Measurements from ENCODE around the gene TMEM151B. TPM values are rescaled to one million over a fixed set of nuclear protein-coding genes. Genes with fewer than 3 reads are reported as not detected.
A peak's percentile ranks its signal among the peaks of the same experiment; 100 is the strongest.

Gene TMEM151B
- polyA plus RNA-seq, 1 of the 3 experiments (the other 2 are of a cell fraction), result 0.05 TPM

DNA sequence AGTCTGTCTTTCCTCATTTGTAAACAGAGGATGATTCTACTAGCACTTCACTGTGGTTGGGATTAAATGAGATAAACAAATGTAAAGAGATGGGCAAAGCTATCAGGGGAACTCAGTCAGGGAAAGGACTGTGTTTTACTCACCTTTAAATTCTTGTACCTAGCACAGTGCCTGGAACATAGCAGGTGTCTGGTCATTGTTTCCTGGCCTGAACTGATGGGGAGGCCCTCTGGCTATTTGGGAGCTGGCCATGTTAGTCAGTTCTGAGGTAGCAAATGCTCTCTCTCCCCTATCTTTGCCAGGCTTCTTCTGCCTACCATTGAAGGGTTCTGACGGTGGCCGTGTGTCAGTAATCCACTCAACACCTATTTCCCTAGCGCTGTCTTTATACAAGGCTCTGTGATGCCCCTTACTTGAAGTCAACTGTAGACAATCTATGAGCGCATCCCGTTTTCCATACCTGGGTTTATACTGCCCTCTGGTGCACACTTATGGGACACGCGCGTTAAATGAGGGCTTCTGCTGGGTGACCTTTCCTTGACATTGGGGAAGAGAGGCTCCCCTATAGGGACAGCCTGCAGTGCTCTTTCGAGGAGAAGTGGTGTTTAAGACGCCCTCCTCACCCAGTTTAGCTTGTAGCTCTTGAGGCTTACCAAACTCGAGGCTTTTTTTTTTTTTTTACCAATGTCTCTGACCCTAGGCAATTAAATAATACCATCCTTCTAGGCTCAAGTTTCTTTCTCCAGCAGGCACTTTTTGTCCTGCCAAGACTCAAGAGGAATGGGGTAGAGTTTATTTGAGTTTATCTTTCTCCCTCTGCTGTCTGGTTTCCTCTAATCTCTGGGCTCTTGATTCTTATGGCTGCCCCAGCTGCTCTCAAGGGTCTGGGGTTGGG, 68.2 kb downstream of the TMEM151B start:
- no peaks in the 10 kb centered on the region for H3K79me2 ChIP-seq (ENCODE audit: insufficient read depth)
- H3K4me1 ChIP-seq (ENCODE audit: control insufficient read depth in 1 of 2, insufficient read depth in 2 of 2, low read depth in 1 of 2, low read length in 1 of 2), result peaks cover 0 to 22% of the 10 kb centered on the region in 2 experiments; a peak in 2 of 4 replicates
- H2AFZ ChIP-seq (ENCODE audit: low read depth), result no peak overlapping the region
- 1% methylated on average over 11 of the region's 11 CpGs for WGBS (ENCODE audit: low lambda C conversion rate)
- peaks cover 36% of the 10 kb centered on the region for H3K27me3 ChIP-seq (ENCODE audit: insufficient read depth)
- peak; percentile 71 for DNase-seq
- no peaks in the 10 kb centered on the region for H3K9me3 ChIP-seq
- no peak overlapping the region for H3K4me2 ChIP-seq
- no peak overlapping the region; a peak in 1 of 4 replicates for H3K4me3 ChIP-seq (ENCODE audit: low read depth in 2 of 2, low read length in 1 of 2)
- POLR2A ChIA-PET, result no interaction called here
- H3K9me2 ChIP-seq, result no peaks in the 10 kb centered on the region
- no peaks in the 10 kb centered on the region for H3F3A ChIP-seq (replicated peaks; ENCODE audit: insufficient read depth)
- no peak overlapping the region for H3K9ac ChIP-seq
- no peaks in the 10 kb centered on the region for H4K20me1 ChIP-seq (ENCODE audit: insufficient read depth)
- H3K27ac ChIP-seq (ENCODE audit: low read depth in 2 of 2, low read length in 1 of 2), result no peak overlapping the region
- TF ChIP-seq, protein P1, sequence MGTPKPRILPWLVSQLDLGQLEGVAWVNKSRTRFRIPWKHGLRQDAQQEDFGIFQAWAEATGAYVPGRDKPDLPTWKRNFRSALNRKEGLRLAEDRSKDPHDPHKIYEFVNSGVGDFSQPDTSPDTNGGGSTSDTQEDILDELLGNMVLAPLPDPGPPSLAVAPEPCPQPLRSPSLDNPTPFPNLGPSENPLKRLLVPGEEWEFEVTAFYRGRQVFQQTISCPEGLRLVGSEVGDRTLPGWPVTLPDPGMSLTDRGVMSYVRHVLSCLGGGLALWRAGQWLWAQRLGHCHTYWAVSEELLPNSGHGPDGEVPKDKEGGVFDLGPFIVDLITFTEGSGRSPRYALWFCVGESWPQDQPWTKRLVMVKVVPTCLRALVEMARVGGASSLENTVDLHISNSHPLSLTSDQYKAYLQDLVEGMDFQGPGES (IDR thresholded peaks at IDR 0.05; ENCODE audit: low read depth, low read length), result no peak
- no peak for TF ChIP-seq TEAD4 (IDR thresholded peaks at IDR 0.05; ENCODE audit: borderline replicate concordance, insufficient read depth)
- no peak for TF ChIP-seq RFX5 (IDR thresholded peaks at IDR 0.05; ENCODE audit: low read length)
- peak; percentile 89 for TF ChIP-seq SMC3 (IDR thresholded peaks at IDR 0.05; ENCODE audit: low read depth, low read length)
- peak; percentile 84 for TF ChIP-seq CTCF (IDR thresholded peaks at IDR 0.05)
- no peak for TF ChIP-seq FOSL2 (IDR thresholded peaks at IDR 0.05; ENCODE audit: borderline replicate concordance, low read depth)
- no peak for TF ChIP-seq EP300 (IDR thresholded peaks at IDR 0.05; ENCODE audit: borderline replicate concordance in 1 of 2, low read depth in 1 of 2, low read length in 1 of 2)
- TF ChIP-seq GABPA (IDR thresholded peaks at IDR 0.05; ENCODE audit: low read depth), result no peak
- TF ChIP-seq RAD21 (IDR thresholded peaks at IDR 0.05; ENCODE audit: low read length), result peak; percentile 92
- TF ChIP-seq CHD2 (IDR thresholded peaks at IDR 0.05; ENCODE audit: low read length, partially characterized antibody), result no peak
- CTCF ChIA-PET, result interaction anchor here (0.6 to 10.2 kb wide), 36 partner anchors 9 to 253 kb away, joined by 3 to 220 read pairs (median 5); partner anchors contain the start of genes AARS2, NFKBIE, SLC35B2 and TMEM151B
- no peaks in the 10 kb centered on the region for H3K36me3 ChIP-seq (replicated peaks in 1 of 2; ENCODE audit: control insufficient read depth in 1 of 2, insufficient read depth in 2 of 2, low read length in 1 of 2)

DNA sequence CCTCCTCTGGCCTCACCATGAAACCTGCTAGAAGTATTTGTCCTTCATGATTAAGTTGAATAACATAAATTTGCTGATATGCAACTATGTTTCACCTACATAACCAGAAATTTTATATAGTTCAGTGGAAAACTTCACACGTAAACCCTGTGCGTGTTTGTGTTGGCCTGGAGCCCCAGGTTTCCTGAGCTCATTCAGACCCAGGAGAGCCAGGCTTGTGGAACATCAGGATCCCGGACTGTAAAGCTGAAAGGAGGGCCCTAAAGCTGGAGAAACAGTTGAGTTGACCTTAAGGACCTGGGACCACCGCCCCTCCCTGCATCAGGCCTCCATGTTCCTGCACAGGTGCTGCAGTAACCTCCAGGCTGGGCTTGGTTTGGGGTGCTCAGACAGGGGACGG, 69.1 kb downstream of the TMEM151B start:
- Histone ChIP-seq H3K27ac (ENCODE audit: low read depth in 2 of 2, low read length in 1 of 2) (no peak overlapping the region), H3K4me2 (no peak overlapping the region), H3K4me1 (ENCODE audit: control insufficient read depth in 1 of 2, insufficient read depth in 2 of 2, low read depth in 1 of 2, low read length in 1 of 2) (peaks cover 0 to 24% of the 10 kb centered on the region in 2 experiments; a peak in 2 of 4 replicates), H3F3A (replicated peaks; ENCODE audit: insufficient read depth) (no peaks in the 10 kb centered on the region), H2AFZ (ENCODE audit: low read depth) (no peak overlapping the region), H3K4me3 (ENCODE audit: low read depth in 2 of 2, low read length in 1 of 2) (no peak overlapping the region), H3K9me2 (no peaks in the 10 kb centered on the region), H3K27me3 (ENCODE audit: insufficient read depth) (peaks cover 45% of the 10 kb centered on the region), H3K9ac (no peak overlapping the region), H4K20me1 (ENCODE audit: insufficient read depth) (no peaks in the 10 kb centered on the region), H3K36me3 (replicated peaks in 1 of 2; ENCODE audit: control insufficient read depth in 1 of 2, insufficient read depth in 2 of 2, low read length in 1 of 2) (no peaks in the 10 kb centered on the region), H3K9me3 (no peaks in the 10 kb centered on the region), H3K79me2 (ENCODE audit: insufficient read depth) (no peaks in the 10 kb centered on the region)
- 57% methylated on average over 4 of the region's 5 CpGs for WGBS (ENCODE audit: low lambda C conversion rate)
- POLR2A ChIA-PET, result no interaction called here
- DNase-seq, result no peak
- CTCF ChIA-PET, result interaction anchor here (0.6 to 10.2 kb wide), 20 partner anchors 10 to 243 kb away, joined by 3 to 220 read pairs (median 6); partner anchors contain the start of genes AARS2, NFKBIE, SLC35B2 and TMEM151B
- TF ChIP-seq POLR2AphosphoS5 (IDR thresholded peaks at IDR 0.05; ENCODE audit: low read depth, low read length) (no peak), RCOR1 (IDR thresholded peaks at IDR 0.05; ENCODE audit: low read length) (no peak), ZBTB33 (IDR thresholded peaks at IDR 0.05; ENCODE audit: borderline replicate concordance, low read depth) (no peak), EZH2phosphoT487 (IDR thresholded peaks at IDR 0.05; ENCODE audit: borderline replicate concordance, low read depth) (no peak), USF2 (IDR thresholded peaks at IDR 0.05; ENCODE audit: borderline replicate concordance, low read depth, low read length) (no peak), YY1 (IDR thresholded peaks at IDR 0.05; ENCODE audit: low read depth) (no peak), ELF1 (IDR thresholded peaks at IDR 0.05) (no peak), GATA2 (CRISPR knock-in tag; IDR thresholded peaks at IDR 0.05) (no peak), SMC3 (IDR thresholded peaks at IDR 0.05; ENCODE audit: low read depth, low read length) (no peak), RXRA (IDR thresholded peaks at IDR 0.05; ENCODE audit: borderline replicate concordance, low read depth) (no peak), FOXM1 (IDR thresholded peaks at IDR 0.05; ENCODE audit: low read depth) (no peak)
